Measurements from ENCODE around the gene FREM2.

DNA sequence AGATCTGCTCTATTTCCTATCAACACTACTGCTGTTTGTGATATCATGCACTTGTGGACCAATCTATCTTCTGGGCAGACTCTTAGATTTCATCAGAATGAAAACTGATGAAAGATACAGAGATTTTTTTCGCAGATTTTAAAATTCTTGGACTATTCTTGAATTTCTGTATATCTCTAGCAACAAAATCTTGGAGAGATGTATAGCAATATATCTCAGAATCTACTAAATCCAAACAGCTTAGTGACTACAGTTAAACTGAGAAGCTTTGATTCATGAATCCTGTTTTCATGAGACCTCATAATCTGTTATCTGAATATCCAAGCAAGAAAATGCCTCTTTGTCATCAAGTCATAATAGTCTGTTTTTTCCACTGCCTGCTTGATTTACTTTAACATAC lies 28.0 kb upstream of the FREM2 start:
- TF ChIP-seq, protein P1, sequence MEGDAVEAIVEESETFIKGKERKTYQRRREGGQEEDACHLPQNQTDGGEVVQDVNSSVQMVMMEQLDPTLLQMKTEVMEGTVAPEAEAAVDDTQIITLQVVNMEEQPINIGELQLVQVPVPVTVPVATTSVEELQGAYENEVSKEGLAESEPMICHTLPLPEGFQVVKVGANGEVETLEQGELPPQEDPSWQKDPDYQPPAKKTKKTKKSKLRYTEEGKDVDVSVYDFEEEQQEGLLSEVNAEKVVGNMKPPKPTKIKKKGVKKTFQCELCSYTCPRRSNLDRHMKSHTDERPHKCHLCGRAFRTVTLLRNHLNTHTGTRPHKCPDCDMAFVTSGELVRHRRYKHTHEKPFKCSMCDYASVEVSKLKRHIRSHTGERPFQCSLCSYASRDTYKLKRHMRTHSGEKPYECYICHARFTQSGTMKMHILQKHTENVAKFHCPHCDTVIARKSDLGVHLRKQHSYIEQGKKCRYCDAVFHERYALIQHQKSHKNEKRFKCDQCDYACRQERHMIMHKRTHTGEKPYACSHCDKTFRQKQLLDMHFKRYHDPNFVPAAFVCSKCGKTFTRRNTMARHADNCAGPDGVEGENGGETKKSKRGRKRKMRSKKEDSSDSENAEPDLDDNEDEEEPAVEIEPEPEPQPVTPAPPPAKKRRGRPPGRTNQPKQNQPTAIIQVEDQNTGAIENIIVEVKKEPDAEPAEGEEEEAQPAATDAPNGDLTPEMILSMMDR (IDR thresholded peaks at IDR 0.05) = no peak
- no peak for TF ChIP-seq POLR2A (IDR thresholded peaks at IDR 0.05)
